Right lung (tissue), 5 donors: ENCODE results near the gene DYNC2I2. TPM values are rescaled to one million over a fixed set of nuclear protein-coding genes. Genes with fewer than 3 reads are reported as not detected.
A peak's percentile ranks its signal among the peaks of the same experiment; 100 is the strongest.

ENCODE experiments used
- DNase-seq, 2 donors: peaks; one replicate each; pipeline ENCODE4 v3.0.0-alpha.2; 2013
- polyA plus RNA-seq, 5 donors: library from polyadenylated mRNA; unstranded; fragments of 120-200 nt; gene quantifications; one replicate each; pipeline versions ENCODE4 v1.2.1 to v1.2.3, GENCODE V29; 2013; ENCODE audit warnings: inconsistent platforms in 1 of 5, low replicate concordance in 1 of 5; ENCODE audit not compliant: insufficient read length in 5 of 5, insufficient read depth in 1 of 5

The DYNC2I2 gene
- polyA plus RNA-seq, 5 donors: 38.7 to 66.0 (median 46.9) TPM

DNA sequence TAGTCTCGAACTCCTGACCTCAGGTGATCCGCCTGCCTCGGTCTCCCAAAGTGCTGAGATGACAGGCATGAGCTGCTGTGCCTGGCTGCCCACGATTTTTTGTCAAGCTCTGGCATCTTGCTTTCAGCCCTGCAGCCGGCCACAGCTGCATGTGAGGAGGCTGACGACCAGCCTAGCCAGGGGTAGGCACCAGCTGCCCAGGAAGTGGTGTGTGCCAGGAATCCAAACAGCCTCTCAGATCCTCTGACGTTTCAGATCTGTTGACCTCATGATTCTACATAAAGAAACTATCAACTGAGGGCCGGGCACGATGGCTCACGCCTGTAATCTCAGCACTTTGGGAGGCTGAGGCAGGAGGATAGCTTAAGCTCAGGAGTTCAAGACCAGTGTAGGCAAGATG, 19.0 kb downstream of the DYNC2I2 start:
- no peak for DNase-seq

DNA sequence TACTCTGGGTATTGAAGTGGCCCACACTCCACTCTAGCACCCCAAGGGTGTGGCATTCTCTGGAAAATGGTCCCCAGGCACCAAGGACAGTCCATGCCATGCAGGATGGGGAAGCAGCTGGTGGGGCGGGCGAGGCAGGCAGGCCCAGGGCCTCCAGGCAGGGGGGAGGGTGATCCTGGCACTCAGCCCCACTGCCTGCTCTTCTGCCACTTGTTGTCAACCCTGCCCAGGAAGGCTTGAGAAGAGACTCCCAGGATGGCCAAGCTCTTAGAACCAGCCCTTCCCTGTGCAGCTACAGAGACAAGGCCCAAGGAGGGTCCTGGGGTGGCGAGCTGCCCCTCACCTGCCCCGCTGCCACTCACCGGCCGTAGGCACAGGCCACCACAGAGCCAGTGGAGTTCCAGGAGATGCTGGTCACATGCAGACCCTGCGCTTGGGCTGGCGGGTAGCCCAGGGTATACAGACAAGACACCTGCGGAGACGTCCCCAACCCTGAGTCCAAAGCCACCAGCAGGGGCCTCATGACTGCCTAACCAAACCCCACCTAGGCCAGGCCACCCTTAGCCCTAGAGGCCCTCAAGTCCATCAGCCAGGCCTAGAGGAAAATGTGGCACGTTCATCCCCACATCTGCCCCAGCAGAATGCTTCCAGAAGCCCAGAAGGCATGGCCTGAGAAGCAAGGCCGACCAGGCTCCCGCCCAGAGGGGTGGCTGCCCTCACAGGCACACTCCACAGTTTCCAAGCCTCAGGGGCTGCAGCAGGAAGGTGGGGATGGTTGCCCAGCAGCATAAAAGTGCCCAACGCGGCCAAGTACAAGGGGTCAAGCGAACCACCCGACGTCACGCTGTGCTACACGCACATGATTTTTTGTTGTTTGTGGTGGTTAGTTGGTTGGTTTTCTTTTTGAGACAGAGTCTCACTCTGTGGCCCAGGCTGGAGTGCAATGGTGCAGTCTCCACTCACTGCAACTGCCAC, 19.8 kb downstream of the DYNC2I2 start:
- DNase-seq: no peak

DNA sequence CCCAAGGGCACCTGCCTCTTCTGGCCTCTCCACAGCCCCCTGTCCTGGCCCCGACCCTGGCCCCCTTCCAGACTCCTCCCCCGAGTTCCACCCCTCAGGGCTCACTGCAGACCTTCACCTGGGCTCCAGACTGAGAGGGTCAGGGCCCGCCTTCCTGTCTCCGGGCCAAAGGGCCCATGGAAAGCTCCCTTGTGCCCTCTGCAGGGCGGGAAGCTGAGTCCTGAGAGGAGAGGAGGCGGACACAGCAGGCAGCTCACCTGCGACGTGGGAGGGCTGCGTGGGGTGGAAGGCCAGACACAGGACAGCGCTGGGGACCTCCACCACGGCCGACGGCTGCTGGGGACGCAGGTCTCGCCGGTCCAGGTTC, 20.6 kb downstream of the DYNC2I2 start:
- DNase-seq: peak; percentile 21 to 35

DNA sequence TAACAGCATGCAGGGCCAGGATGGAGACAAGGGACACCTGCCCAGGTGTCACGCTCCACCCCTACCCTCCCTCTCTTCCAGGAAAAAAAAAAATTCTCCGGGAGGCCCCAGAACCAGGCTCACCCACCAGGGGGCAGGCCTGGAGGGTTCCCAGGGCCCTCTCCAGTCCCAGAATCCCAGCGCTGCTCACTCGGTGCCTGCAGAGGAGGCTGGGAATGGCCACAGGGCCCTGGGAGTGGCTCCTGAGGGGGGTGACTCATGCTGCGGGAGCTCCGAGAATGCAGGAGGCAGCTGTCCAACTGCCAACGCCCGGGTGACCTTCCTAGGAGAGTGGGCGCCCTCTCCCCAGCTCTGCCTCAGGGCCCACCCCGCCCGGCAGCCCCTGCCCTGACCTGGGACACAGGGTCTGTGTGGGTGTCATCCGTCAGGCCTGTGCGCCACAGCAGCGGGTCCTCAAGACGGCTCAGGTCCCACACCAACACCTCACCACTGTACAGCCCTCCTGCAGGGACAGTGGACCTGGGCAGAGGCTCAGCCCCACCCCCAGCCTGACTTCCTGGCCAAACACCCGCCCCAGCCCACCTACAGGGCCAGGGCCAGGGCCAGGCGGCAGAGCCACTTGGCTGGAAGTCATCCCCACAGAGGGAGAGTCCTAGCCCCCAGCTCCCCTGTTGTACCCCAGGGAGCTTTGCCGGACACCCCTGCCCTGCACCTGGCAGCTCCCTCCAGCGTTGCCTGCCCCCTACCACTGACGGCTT, 21.2 kb downstream of the DYNC2I2 start:
- peak; percentile 47 to 67 for DNase-seq

DNA sequence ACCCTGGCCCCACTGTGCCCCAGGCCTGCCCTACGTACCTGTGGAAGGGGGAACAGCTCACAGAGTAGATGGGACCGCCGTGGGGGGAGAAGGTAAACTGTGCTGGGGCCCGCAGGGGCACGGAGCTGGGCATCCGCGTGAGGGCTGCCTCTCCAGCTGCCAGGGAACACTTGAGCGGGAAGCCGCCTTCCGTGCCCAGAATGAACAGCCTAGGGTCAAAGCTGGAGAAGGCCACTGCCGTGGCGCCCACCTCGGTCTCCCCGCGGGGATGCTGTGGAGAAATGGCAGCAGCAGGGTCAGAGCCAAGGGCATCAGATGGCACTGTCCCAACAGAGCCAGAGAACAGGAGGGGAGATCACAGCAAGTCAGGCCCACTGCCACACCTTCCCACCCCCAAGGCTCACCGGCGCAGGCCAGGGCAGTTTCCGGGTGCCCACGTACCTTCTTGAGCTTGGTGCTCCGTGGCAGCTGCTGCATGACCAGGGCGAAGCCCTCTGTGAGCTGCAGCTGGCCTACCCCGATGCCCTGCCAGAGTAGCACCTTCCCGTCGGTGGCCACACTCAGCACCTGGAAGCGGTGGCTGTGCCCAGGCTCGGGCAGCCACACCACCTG, 21.9 kb downstream of the DYNC2I2 start:
- DNase-seq: no peak

DNA sequence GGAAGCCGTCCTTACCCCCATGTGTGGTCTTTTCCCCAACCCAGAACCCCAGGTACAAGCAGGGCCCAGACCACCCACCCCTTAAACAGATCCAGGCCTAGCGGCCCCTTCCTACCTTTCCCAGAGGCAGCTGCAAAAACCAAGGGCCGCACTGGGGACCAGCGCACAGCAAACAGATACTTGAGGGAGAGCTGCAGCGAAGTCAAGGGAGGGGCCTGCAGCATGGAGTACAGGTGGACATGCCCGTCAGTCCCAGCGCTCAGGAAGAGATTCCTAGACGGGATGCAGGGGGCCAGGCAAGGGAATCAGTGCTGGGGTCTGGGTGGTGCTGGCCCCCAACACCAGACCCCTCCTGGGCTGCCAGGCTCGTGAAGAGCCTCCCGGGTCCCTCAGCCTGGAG, 22.5 kb downstream of the DYNC2I2 start:
- DNase-seq: no peak

DNA sequence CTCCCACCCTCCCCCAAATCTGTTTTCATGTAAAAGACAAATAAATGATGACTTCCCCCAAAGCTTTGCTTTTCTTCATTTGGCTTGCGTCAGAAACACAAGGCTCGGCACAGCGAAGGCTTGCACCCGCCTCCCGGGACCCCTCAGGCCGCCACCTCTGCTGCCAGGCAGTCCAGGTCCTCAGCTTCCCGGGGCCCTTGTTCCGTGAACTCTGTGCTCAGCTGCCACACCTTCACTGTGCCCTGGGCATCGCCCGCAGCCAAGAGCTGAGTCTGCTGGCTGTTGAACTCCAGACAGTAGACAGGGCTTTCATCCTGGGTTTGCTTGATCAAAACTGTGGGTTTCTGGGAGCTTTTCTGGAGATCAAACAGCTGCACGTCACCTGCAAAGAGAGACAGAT, 23.0 kb downstream of the DYNC2I2 start:
- DNase-seq: no peak

DNA sequence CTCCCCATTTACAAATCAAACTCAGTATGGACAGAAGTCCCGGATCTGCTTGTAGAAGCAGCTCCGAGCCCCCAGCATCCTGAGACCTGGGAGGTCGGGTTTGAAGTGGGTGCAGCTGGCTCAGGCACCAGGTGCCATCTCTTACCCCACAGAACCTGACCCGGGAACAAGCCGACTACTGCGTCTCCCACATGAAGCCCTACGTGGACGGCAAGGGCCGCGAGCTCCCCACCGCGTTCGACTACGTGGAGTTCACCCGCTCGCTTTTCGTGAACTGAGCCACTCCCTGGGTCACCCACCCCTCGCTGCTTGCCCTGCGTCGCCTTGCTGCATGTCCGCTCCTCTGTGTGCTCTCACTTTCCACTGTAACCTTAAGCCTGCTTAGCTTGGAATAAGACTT, 23.6 kb downstream of the DYNC2I2 start:
- DNase-seq: no peak

DNA sequence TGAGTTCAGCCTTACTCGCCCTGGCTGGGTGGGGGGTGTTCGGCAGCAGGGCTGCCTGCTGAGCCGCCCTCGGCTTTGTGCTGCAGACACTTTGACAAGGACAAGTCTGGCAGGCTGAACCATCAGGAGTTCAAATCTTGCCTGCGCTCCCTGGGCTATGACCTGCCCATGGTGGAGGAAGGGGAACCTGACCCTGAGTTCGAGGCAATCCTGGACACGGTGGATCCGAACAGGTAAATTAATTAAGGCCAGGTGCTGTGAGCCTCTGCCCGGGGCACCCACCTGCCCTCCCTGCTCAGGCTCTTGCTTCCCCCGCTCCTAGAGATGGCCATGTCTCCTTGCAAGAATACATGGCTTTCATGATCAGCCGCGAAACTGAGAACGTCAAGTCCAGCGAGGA, 24.2 kb downstream of the DYNC2I2 start:
- no peak for DNase-seq

DNA sequence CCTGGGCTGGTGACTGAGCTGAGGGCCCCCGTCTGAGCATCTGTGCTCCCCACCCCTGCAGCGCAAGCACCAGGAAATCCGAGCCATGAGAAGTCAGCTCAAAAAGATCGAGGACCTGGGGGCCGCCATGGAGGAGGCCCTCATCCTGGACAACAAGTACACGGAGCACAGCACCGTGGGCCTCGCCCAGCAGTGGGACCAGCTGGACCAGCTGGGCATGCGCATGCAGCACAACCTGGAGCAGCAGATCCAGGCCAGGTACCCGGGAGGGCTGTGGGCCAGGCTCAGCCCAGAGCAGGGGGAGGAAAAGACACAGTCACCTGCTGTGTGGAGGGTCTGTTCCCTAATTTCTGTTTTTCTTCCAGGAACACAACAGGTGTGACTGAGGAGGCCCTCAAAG, 24.6 kb downstream of the DYNC2I2 start:
- no peak for DNase-seq

DNA sequence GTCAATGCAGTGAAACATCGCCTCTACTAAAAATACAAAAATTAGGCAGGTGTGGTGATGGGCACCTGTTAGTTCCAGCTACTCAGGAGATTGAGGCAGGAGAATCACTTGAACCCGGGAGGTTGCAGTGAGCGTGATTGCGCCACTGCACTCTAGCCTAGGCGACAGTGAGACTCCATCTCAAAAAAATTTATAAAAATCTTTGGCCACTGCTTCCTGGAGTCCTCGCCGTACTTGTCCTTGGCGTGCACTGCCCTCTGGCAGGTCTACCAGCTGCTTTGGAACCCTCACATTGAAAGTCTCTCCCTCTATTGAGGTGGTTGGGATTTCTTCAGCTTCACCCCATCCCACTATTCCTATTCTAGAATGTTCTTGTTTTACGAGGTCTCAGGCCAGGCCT, 25.0 kb downstream of the DYNC2I2 start:
- DNase-seq: no peak

DNA sequence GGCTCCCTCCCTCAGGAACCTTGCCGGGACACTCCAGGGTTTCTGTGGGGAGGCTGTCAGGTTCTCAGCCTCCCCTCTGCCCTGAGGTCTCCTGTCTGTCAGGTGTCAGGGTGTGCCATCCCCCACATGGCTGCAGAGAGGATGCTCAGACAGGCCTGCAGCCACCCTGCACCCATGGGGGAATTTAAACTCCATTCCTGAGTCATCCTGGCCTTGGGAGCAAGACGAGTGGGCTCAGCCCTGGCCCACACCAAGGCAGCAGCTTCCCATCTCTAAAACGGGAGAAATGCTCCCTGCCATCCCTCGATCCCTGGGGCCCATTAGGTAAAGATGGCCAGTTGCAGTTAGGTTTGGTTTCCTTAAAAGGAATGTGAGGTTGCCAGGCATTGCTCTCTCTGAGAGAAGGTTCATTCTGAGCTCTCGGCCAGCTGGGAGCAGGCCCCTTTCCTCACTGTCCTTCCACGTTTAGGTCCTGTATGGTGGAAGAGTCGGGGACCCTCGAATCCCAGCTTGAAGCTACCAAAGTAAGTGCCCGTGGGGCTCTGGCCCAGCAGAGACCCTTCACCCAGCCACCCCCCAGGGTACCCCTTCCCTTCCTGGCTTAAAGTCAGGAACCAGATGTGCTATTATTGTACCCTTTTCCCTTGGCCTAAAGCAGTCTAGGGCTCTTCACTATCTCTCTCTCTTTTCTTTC, 26.6 kb downstream of the DYNC2I2 start:
- DNase-seq: no peak

DNA sequence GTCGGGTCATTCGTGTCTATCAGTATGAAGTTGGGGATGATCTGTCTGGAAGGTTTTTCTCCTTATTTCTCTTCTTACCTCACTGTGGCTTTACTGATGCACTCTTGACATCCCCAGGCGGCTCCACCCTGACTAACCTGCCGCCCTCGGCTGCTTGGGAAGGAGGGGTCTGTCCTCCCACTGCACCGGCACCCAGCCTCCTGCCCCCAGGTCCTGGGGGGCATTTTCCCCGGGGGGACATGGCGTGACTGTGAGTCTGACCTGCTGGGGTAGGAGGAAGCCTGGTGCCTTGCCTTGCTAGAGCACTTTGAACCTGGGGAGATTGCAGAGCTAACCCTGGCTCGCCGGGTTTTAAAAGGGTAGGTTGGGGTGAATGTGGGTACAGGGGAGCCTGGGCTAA, 27.5 kb downstream of the DYNC2I2 start:
- DNase-seq: no peak

DNA sequence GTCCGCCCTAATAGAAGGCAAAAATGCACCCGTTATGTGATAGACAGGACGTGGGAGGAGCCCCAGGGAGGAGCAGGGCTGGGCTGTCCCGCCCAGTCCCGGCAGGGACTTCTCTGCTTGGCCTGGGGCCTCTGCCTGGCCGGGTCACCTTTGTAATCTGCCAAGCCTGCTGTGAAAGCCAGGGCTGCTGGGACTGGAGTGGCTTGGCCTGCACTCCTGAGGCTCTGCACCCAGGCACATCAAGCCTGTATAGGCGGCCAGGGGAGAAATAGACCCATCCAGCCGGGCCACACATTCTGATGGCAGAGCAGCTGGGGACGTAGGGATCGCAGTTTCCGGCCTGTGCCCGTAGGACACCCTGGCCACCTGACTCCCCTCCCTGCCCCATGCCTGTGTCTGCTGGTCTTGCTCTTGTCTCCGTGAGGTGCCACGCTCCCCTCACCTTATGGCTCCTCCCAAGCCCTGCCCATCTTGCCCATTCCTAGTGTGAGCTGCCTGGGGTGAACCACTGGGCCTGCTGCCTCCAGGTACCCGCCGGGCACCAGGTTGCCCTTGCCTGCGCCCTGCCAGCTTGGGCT, 28.1 kb downstream of the DYNC2I2 start:
- no peak for DNase-seq

DNA sequence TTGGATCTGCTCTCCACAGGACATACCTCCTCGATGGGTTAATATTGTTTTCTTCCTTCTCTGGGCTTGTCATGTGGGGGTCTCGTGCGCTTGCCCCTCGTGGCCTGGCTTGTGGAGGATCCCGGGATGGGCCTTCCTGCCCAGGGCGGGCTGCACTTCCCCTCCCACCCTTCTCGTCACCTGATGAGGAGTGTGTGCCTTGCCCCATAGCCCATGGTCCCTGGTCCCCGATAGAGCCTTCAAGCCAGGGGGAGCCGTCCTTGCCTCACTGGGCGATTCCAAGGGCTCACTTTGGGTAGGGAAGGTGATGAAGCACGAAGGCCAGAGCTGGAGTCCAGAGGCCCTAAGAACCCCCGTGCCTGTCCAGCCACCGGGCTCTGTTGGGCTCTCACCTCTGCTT, 28.7 kb downstream of the DYNC2I2 start:
- no peak for DNase-seq

DNA sequence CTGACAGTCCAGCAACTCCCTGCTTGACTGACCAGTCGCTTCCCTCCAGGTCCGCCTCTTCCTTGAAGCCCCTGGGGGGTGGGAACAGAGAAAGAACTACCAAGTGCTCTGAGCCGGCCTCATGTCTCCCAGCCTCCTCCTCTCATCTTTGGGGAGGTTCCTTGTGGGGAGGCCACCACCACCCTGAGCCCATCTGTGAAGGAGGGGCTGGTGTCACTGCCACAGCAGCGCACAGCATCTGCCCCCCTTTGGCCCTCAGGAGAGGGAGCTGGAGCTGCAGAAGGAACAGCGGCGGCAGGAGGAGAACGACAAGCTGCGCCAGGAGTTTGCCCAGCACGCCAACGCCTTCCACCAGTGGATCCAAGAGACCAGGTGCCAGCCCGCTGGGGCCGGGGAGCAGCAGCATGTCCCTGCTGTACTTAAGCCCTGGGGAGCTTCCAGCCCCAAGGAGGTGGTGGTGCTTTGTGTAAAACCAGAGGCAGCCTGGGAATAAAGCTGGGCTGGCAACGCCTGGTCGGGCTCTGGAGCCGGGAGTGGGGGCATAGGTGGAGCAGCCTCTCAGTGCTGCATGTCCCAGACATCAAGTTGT, 29.4 kb downstream of the DYNC2I2 start:
- no peak for DNase-seq

DNA sequence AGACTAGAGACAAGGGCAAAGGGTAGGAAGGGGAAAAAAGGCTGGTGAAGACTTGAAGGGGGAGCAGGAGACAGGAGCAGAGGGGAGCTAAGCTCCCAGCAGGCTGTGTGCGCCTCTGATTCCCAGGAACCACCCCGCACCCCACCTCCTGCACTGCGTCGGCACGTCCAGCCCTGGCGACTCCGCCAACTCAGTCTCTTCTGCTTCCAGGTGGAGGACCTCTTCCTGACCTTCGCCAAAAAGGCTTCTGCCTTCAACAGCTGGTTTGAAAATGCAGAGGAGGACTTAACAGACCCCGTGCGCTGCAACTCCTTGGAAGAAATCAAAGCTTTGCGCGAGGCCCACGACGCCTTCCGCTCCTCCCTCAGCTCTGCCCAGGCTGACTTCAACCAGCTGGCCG, 30.5 kb downstream of the DYNC2I2 start:
- DNase-seq: no peak

DNA sequence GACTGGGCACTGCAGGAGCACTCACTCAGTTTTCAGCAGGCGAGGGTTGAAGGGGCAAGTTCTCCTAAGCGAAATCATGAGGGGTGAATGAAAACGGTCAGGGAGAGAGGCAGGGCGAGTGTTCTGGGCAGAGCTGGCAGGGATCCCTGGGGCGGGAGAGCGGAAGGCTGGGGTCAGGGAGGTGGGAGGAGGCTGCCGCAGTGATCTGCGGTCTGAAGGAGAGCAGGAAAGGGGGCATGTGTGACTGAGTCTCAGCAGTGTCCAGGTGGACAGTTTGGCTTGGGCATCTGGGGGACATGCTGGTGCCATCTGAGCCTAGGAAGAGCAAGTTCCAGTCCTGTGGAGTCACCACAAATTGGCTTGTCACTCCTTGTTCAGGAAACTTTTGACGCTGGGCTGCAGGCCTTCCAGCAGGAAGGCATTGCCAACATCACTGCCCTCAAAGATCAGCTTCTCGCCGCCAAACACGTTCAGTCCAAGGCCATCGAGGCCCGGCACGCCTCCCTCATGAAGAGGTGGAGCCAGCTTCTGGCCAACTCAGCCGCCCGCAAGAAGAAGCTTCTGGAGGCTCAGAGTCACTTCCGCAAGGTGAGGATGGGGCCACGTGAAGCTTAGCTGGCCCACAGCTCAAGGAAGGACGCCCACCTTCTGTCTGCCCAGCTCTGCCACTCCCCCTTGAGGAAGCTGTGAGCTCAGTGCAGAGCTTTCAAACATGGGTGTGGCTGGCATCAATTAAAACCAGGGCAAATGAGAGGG, 31.1 kb downstream of the DYNC2I2 start:
- no peak for DNase-seq

DNA sequence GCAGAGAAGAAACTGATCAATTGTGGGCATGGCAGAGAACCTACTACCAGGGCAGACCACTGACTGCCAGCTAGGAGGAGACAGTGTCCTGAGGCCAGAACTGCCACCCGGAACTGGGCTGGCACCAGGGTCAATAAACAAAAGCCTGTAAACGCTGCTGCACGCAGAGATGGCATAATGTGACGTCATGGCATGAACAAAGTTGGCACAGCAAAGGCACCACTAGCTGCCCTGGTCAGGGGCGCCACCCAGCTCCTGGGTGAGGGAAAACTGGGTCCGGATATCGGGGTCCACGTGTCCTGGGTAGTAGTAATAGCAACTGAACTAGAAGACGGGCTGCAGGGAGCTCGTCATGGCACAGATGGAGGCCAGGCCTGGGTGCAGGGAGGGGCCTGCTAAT, 32.1 kb downstream of the DYNC2I2 start:
- DNase-seq: no peak

DNA sequence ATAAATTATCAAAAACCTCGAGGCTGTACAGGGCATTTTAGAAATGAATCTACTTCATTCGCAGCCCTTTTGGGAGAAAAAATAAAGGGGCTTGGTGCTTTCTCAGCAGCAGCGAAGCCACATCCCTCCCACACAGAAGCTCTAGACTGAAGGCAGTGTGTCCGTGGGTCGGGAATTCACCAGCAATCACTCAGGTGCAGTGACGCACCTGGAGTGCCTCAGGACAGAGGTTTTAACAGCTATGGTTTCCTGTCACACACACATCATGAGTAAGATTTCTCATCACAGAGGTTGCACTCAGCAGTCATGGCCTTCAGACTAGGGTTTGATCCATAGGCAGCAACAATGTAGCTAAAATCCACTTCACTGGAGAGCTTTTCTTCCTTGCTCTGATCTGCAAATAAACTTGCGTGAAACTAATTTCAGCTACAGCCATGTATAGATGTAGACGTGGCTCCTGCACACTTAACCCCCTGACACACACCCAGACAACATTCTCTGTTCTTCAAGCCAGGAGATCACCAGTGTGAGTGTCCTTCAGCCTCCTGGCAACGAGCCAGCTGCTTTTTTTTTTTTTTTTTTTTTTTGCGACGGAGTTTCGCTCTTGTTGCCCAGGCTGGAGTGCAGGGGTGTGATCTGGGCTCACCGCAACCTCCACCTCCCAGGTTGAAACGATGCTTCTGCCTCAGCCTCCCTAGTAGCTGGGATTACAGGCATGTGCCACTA, 34.8 kb downstream of the DYNC2I2 start:
- no peak for DNase-seq
